Neural cell (in vitro differentiated cells): ENCODE measurements around the gene MGAT5. TPM values are rescaled to one million over a fixed set of nuclear protein-coding genes. Genes with fewer than 3 reads are reported as not detected.

Source experiments
- H2AFZ ChIP-seq: fragments of 200-600, 300-800 bp; sonication (generic), shearing (Covaris generic); 2 replicates; pipeline ENCODE4 v1.6.0; 2014; ENCODE audit warnings: low read depth, mild to moderate bottlenecking, antibody characterized with exemption, low read length, moderate library complexity
- H3F3A ChIP-seq: fragments of 200-600 bp; shearing (Covaris generic); 2 replicates; pipeline ENCODE4 v1.6.1; 2016; ENCODE audit warnings: mild to moderate bottlenecking, moderate library complexity, mixed read lengths, antibody characterized with exemption, low read length; ENCODE audit not compliant: insufficient read depth, poor library complexity, severe bottlenecking
- H3K27ac ChIP-seq: fragments of 200-600, 300-800 bp; sonication (generic), shearing (Covaris generic); 2 replicates; pipeline ENCODE4 v1.5.1; 2014; ENCODE audit warnings: mild to moderate bottlenecking, low read length, moderate library complexity
- H3K27me3 ChIP-seq: fragments of 300-800, 200-600 bp; sonication (generic), shearing (Covaris generic); 2 replicates; pipeline ENCODE4 v1.6.0; 2014; ENCODE audit warnings: mild to moderate bottlenecking, low read depth, low read length, moderate library complexity; ENCODE audit not compliant: insufficient read depth
- H3K36me3 ChIP-seq: fragments of 300-800, 200-600 bp; sonication (generic), shearing (Covaris generic); 2 replicates; pipeline ENCODE4 v1.5.1; 2014; ENCODE audit warnings: mild to moderate bottlenecking, antibody characterized with exemption, low read length, moderate library complexity; ENCODE audit not compliant: insufficient read depth
- H3K4me2 ChIP-seq: fragments of 300-800, 200-600 bp; sonication (generic), shearing (Covaris generic); 2 replicates; pipeline ENCODE4 v1.6.0; 2014; ENCODE audit warnings: mild to moderate bottlenecking, low read length
- H3K4me3 ChIP-seq: fragments of 300-800, 200-600 bp; sonication (generic), shearing (Covaris generic); 2 replicates; pipeline ENCODE4 v1.5.1; 2014; ENCODE audit warnings: mild to moderate bottlenecking, low read length, moderate library complexity
- H3K79me2 ChIP-seq: fragments of 200-600 bp; shearing (Covaris generic); replicated peaks from 2 replicates; pipeline ENCODE4 v1.6.0; 2014; ENCODE audit warnings: mild to moderate bottlenecking, low read length, moderate library complexity; ENCODE audit not compliant: insufficient read depth
- H3K9ac ChIP-seq: fragments of 300-800, 200-600 bp; sonication (generic), shearing (Covaris generic); 2 replicates; pipeline ENCODE4 v1.6.1; 2016; ENCODE audit warnings: mild to moderate bottlenecking, low read length, mixed read lengths
- H3K9me2 ChIP-seq: fragments of 200-600 bp; shearing (Covaris generic); 2 replicates; pipeline ENCODE4 v1.6.1; 2016; ENCODE audit warnings: mild to moderate bottlenecking, low read length, mixed read lengths; ENCODE audit not compliant: insufficient read depth
- H3K9me3 ChIP-seq: fragments of 200-600, 300-800 bp; sonication (generic), shearing (Covaris generic); 2 replicates; pipeline ENCODE4 v1.6.1; 2016; ENCODE audit warnings: mild to moderate bottlenecking, mixed run types, low read length, moderate library complexity, mixed read lengths
- H4K20me1 ChIP-seq: fragments of 200-600 bp; shearing (Covaris generic); 2 replicates; pipeline ENCODE4 v1.6.1; 2016; ENCODE audit warnings: mild to moderate bottlenecking, mixed run types; ENCODE audit not compliant: insufficient read depth
- EP300 ChIP-seq: fragments of 450-650 bp; conservative IDR thresholded peaks from 2 replicates; pipeline ENCODE4 v1.6.1; 2014; ENCODE audit warnings: antibody characterized with exemption, mild to moderate bottlenecking, moderate library complexity; ENCODE audit not compliant: poor library complexity, severe bottlenecking
- EZH2 ChIP-seq: fragments of 200-600, 300-800 bp; shearing (Covaris generic), sonication (generic); IDR thresholded peaks from 2 replicates; pipeline ENCODE4 v1.6.1; 2014; ENCODE audit warnings: antibody characterized with exemption, low read length, borderline replicate concordance, mild to moderate bottlenecking; ENCODE audit not compliant: insufficient read depth, poor library complexity, severe bottlenecking
- MXI1 ChIP-seq: fragments of 450-650 bp; conservative IDR thresholded peaks from 2 replicates; pipeline ENCODE4 v1.6.1; 2014; ENCODE audit warnings: antibody characterized with exemption, mild to moderate bottlenecking; ENCODE audit not compliant: poor library complexity, severe bottlenecking
- POLR2AphosphoS5 ChIP-seq: IDR thresholded peaks from 2 replicates; pipeline ENCODE4 v1.6.1; 2012
- RAD21 ChIP-seq: fragments of 450-650 bp; conservative IDR thresholded peaks from 2 replicates; pipeline ENCODE4 v1.6.1; 2014; ENCODE audit warnings: antibody characterized with exemption, mild to moderate bottlenecking, moderate library complexity
- SMC3 ChIP-seq: fragments of 450-650 bp; conservative IDR thresholded peaks from 2 replicates; pipeline ENCODE4 v1.6.1; 2014; ENCODE audit warnings: antibody characterized with exemption, mild to moderate bottlenecking, moderate library complexity; ENCODE audit not compliant: poor library complexity
- TAF1 ChIP-seq: IDR thresholded peaks from 2 replicates; pipeline ENCODE4 v1.6.1; 2012; ENCODE audit warnings: low read depth
- polyA plus RNA-seq: library from polyadenylated mRNA; depleted of rRNA; stranded (reverse); fragments of >200 nt; gene quantifications from 2 replicates; pipeline ENCODE4 v1.2.3, GENCODE V29; 2014
- TF ChIP-seq, protein P1 (sequence below): IDR thresholded peaks from 2 replicates; pipeline ENCODE4 v1.6.1; 2012; ENCODE audit warnings: borderline replicate concordance
- TF ChIP-seq, protein P2 (sequence below): fragments of 450-650 bp; IDR thresholded peaks from 2 replicates; pipeline ENCODE4 v1.5.1; 2014; ENCODE audit warnings: antibody characterized with exemption, mild to moderate bottlenecking, moderate library complexity; ENCODE audit not compliant: poor library complexity, severe bottlenecking

Gene MGAT5
- polyA plus RNA-seq, 1 donor from 2014 or later, result 40.9 TPM

DNA sequence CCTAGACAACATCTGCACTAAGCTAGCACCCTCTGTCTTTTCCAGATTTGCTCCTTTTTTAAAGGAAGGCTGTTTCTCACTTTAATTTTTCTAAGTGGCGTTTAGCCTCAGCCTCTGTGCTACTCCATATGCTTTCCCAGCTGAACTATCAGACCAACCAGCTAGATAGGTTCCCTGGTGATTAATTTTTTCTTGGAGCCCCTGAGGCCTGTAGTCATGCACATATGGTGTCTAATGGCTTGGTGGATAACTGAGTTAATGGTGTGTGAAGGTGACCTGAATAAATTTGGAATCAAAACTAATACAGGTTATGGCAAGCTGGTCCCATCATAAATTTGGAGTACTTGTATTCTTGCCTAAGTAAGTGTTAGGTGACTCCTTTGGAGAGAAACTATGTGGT, 135.5 kb downstream of the MGAT5 start:
- H3K27me3 ChIP-seq, result no peaks in the 10 kb centered on the region

DNA sequence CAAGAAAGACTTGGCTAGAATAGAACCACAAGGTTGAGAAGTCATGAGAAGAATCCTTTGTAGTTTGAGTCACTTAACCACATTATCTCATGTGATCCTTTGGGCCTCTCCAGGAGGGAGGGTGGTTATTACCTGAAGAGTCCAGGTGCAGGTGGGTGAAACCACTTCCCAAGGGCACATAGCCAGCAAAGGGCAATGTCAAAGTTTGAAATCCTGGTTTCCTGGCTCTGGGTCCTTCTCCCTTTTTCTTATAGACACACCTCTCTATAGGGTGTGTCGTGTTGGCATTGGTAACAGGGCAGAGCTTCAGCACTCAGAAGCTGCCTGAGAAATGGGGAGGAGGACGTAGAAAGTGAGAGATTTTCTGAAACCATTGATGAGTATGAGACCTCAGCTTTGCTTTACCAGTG, 137.9 kb downstream of the MGAT5 start:
- TF ChIP-seq RAD21 (no peak), POLR2AphosphoS5 (no peak), MXI1 (no peak), EP300 (no peak), TAF1 (no peak), EZH2 (no peak)
- TF ChIP-seq, protein P1, sequence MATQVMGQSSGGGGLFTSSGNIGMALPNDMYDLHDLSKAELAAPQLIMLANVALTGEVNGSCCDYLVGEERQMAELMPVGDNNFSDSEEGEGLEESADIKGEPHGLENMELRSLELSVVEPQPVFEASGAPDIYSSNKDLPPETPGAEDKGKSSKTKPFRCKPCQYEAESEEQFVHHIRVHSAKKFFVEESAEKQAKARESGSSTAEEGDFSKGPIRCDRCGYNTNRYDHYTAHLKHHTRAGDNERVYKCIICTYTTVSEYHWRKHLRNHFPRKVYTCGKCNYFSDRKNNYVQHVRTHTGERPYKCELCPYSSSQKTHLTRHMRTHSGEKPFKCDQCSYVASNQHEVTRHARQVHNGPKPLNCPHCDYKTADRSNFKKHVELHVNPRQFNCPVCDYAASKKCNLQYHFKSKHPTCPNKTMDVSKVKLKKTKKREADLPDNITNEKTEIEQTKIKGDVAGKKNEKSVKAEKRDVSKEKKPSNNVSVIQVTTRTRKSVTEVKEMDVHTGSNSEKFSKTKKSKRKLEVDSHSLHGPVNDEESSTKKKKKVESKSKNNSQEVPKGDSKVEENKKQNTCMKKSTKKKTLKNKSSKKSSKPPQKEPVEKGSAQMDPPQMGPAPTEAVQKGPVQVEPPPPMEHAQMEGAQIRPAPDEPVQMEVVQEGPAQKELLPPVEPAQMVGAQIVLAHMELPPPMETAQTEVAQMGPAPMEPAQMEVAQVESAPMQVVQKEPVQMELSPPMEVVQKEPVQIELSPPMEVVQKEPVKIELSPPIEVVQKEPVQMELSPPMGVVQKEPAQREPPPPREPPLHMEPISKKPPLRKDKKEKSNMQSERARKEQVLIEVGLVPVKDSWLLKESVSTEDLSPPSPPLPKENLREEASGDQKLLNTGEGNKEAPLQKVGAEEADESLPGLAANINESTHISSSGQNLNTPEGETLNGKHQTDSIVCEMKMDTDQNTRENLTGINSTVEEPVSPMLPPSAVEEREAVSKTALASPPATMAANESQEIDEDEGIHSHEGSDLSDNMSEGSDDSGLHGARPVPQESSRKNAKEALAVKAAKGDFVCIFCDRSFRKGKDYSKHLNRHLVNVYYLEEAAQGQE, result no peak
- TF ChIP-seq, protein P2, sequence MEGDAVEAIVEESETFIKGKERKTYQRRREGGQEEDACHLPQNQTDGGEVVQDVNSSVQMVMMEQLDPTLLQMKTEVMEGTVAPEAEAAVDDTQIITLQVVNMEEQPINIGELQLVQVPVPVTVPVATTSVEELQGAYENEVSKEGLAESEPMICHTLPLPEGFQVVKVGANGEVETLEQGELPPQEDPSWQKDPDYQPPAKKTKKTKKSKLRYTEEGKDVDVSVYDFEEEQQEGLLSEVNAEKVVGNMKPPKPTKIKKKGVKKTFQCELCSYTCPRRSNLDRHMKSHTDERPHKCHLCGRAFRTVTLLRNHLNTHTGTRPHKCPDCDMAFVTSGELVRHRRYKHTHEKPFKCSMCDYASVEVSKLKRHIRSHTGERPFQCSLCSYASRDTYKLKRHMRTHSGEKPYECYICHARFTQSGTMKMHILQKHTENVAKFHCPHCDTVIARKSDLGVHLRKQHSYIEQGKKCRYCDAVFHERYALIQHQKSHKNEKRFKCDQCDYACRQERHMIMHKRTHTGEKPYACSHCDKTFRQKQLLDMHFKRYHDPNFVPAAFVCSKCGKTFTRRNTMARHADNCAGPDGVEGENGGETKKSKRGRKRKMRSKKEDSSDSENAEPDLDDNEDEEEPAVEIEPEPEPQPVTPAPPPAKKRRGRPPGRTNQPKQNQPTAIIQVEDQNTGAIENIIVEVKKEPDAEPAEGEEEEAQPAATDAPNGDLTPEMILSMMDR, result no peak
- Histone ChIP-seq H3F3A (no peaks in the 10 kb centered on the region), H3K4me3 (no peak overlapping the region), H3K79me2 (no peaks in the 10 kb centered on the region), H3K36me3 (no peaks in the 10 kb centered on the region), H3K9me3 (no peaks in the 10 kb centered on the region), H4K20me1 (no peaks in the 10 kb centered on the region), H3K9ac (no peak overlapping the region), H3K27ac (no peak overlapping the region), H3K9me2 (no peaks in the 10 kb centered on the region), H2AFZ (no peak overlapping the region), H3K27me3 (no peaks in the 10 kb centered on the region), H3K4me2 (no peak overlapping the region)

More for the DNA sequence above, 135.5 kb downstream of the MGAT5 start:
- Histone ChIP-seq H3K9ac (no peak overlapping the region), H3K9me2 (no peaks in the 10 kb centered on the region), H2AFZ (no peak overlapping the region), H3K36me3 (no peaks in the 10 kb centered on the region), H3K9me3 (no peaks in the 10 kb centered on the region), H3F3A (no peaks in the 10 kb centered on the region), H4K20me1 (no peaks in the 10 kb centered on the region), H3K27ac (no peak overlapping the region), H3K79me2 (no peaks in the 10 kb centered on the region), H3K4me3 (no peak overlapping the region), H3K4me2 (no peak overlapping the region)
- no peak for TF ChIP-seq SMC3
- TF ChIP-seq MXI1, result no peak
- no peak for TF ChIP-seq POLR2AphosphoS5
- no peak for TF ChIP-seq EZH2
- TF ChIP-seq, protein P2, result no peak
- TF ChIP-seq RAD21, result no peak
- TF ChIP-seq EP300, result no peak
- TF ChIP-seq TAF1, result no peak
- TF ChIP-seq, protein P1, result no peak
